Left lobe of liver (tissue), 2 donors: ENCODE results near the gene DNM3. TPM values are rescaled to one million over a fixed set of nuclear protein-coding genes. Genes with fewer than 3 reads are reported as not detected.
A peak's percentile ranks its signal among the peaks of the same experiment; 100 is the strongest.
"Not testable (repeated sequence)": the region's sequence is repeated elsewhere in the genome, so short reads cannot be mapped to it uniquely, and the experiment has no call there.

ENCODE experiments used
- ATAC-seq: fragments of 200-7000 bp; cut with Tn5 transposase; one replicate; pipeline ENCODE4 v1.9.1; 2020; ENCODE audit warnings: mild to moderate bottlenecking, moderate library complexity
- DNase-seq: peaks from one replicate; pipeline ENCODE4 v3.0.0-alpha.2; 2020; ENCODE audit warnings: low spot score
- total RNA-seq: library from RNA; stranded (reverse); gene quantifications from one replicate; pipeline ENCODE4 v1.2.1, GENCODE V29; 2021
- donor health status: DM: no; HTN: no; CAD: no; lungs with moderate emphysema.
- donor health status: DM: no; HTN: yes; CAD: no.

The DNM3 gene
- total RNA-seq, 1 donor from 2014 or later: 0.40 TPM

DNA sequence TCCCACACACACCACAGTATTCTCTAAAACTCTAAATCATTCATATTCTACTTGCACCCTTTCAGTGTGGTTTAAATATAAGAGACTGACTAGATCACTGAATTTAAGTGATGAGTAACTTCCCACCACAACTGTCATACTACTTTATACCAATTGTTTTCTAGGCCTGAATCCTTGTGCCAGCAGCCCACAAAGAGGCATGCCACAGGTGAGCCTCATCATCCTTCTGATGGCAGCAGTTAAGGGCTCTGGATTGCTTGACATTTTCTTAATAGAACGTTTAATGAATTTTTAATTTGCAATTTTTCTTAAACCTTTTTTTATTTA, 588.8 kb downstream of the DNM3 start:
- no peak for ATAC-seq

DNA sequence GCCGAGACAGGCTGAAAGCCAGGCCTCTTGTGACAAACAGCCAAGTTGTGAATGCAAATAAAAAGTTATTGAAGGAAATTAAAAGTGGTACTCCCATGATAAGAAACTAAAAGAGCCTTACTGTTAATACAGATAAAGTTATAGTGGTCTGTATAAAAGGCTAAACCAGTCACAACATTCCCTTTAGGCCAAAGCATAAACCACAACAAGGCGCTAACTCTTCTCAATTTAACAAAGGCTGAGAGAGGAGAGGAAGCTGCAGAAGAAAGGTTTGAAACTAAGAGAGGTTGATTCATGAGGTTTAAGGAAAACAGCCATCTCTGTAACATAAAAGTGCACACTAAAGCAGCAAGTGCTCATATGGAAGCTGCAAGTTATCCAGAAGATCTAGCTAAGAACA, 589.9 kb downstream of the DNM3 start:
- no peak for DNase-seq
- ATAC-seq: no peak

More for the DNA sequence above, 588.8 kb downstream of the DNM3 start:
- no peak for DNase-seq

DNA sequence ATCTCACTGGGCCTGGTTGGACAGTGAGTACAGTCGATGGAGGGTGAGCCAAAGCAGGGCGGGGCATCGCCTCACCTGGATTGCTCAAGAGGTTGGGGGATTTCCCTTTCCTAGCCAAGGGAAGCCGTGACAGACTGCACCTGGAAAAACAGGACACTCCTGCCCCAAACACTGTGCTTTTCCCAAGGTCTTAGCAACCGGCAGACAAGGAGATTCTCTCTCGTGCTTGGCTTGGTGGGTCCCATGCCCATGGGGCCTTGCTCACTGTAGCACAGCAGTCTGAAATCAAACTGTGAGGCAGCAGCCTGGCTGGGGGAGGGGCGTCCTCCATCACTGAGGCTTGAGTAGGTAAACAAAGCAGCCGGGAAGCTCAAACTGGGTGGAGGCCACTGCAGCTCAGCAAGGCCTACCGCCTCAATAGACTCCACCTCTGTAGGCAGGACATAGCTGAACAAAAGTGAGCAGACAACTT, 590.5 kb downstream of the DNM3 start:
- ATAC-seq: no peak
- no peak for DNase-seq

DNA sequence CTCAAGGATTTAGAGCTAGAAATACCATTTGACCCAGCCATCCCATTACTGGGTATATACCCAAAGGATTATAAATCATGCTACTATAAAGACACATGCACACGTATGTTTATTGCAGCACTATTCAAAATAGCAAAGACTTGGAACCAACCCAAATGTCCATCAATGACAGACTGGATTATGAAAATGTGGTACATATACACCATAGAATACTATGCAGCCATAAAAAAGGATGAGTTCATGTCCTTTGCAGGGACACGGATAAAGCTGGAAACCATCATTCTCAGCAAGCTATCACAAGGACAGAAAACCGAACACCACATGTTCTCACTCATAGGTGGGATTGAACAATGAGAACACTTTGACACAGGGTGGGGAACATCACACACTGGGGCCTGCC, 595.9 kb downstream of the DNM3 start:
- not testable (repeated sequence) for ATAC-seq, DNase-seq

DNA sequence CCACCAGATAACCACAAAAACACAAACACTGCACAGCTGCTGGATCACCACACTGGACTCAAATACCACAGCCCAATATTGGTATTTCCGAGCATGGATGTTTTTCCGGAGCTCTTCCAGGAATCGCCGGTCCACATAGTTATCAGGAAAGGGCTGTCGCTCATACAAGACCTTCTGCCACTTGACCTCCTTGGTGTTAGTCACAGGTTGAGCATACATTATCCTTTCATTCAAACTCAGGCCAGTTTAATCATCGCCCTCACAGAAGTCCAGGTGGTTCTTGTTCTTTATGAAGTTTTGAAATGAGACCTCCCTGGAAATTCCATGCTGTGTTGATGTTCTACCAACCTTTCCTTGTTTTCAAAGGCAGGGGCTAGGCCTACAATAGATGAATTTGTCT, 601.1 kb downstream of the DNM3 start:
- ATAC-seq: no peak

DNA sequence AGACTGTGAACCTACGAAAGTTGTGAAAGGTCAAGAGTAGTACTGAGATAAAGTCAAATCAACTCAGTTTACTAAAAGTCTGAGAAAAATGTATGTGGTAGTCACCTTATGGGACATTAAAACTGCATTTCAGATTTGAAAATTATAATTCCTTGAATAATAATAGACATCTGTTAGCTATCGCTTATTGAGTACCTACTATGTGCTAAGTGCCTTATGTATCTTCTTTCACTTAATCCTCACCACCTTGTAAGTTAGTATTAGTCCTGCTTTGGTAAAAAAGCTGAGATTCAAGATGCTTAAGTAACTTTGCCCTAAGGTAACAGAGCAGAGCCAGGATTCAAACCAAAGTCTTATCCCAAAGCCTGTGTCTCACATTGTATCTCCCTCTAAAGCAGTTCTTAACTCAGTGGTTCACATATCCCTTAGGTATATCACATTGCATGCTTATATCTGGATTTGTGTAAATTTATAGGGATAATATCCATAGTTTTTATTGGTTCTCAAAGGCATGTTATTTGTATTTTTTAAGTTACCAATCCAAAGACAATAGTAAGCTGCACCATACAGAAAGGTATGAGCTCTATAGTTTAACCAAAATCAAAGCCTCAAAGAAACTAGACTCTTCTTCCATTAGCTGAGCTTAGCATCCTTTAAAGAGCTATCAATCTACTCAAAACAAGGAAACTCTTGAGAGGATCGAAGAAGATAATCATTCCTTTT, 601.7 kb downstream of the DNM3 start:
- no peak for ATAC-seq
- no peak for DNase-seq

More for the DNA sequence above, 601.1 kb downstream of the DNM3 start:
- DNase-seq: no peak

DNA sequence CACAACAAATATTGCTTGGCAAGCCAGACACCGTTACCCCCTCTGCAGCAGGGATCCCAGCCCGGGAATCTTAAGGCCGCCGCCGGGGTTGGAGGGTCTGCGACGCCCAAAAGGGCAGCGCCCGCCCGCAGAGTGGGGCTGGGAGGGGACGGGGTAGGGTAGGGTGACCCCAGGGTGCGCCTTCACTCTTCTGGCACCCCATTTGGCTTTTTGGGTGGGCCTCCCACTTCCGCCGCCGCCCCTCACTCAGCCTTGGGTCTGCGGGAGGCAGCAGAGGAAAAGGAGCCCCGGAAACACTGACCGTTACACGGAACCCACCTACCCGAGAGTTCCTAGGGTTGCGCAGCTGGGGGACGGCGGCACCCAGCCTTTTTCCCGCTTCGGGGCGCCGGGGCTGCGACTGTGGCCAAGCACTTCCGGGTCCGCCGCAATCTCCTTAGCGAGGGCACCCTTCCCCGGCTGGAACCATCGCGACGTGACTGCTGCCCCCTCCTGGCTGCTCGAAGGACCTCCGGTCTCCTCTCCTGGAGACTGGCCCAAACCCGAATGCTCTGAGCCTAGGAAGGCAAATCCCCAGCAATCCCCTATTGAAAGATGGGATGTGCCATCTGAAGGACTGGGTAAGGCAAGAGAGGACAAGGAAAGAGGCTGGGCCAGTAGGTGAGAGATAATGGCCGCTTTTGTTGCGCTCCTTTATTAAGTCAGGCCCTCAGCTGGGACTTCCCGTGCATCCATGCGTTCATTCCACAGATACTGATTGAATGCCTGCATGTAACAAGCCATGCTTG, 602.6 kb downstream of the DNM3 start, which contains the start of gene PIGC:
Gene PIGC, minus strand, starts transcription at position 404 of the 788 bp plus-strand sequence. CDS start 1,447 bp downstream, outside the sequence.
- peak; percentile 100 for ATAC-seq
- DNase-seq: peak; percentile 89

DNA sequence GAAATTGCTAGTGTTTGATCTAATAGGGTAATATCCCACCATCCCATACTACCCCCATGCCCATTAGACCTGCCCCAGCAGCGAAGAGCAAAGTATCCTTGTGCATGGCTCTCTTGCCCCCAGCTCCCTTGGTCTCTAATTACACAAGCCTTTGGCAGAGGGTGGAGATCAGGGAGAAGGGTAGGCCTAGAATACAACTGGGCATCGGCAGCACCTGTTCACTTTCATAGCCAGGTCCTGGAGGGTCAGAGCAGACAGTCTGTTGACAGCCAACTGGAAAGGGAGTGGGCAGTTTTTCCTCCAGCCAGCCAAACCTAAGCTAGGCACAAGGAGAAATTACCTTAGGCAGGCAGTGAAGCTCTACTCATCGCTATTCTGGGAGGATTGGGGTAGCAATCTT, 605.2 kb downstream of the DNM3 start:
- ATAC-seq (no peak), DNase-seq (no peak)

DNA sequence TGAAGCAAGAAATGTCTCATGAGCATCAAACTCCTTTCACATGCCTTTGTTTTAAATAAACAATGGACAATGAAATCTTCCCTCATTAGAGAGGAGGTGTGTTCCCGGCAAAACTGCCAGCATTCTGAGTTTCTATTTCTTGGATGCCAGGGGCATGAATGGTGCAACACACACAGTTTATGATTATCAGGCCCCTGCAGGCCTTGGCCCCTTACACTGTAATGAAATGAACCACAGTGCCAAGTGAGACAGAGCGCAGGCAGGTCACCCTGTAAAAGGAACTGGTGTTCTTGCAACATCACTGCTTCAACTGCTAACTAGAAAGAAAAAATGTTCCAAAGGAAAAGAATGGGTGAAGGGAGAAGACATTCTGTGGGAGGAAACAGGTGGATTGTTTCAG, 606.3 kb downstream of the DNM3 start:
- no peak for DNase-seq
- ATAC-seq: no peak

DNA sequence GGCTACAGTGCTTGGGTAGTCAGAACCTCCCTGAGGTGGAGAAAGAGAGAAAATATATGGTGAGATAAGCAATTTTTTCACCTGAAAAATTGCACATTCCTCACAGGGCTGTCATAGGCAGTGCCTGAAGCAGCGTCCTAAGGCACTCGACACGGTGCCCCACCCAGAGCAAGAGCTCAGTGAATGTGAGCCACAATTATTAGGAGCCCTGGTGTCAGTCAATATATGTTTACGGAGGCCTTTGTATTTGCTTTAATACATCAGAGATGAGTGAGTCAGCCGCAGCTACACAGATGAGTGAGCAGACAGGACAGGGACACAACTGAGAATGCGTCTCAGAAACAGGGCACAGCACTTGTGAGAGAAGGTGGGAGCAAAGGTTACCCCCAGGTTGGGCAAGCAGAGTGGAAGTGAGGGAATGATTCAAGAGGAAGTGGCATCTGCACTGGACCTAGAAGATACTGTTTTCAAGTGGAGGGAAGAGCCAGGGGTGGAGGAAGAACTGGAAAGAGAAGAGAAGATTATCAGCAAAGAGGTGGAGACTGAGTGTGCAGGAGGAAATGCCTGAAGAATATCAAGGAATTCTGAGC, 607.8 kb downstream of the DNM3 start:
- DNase-seq (no peak), ATAC-seq (no peak)

DNA sequence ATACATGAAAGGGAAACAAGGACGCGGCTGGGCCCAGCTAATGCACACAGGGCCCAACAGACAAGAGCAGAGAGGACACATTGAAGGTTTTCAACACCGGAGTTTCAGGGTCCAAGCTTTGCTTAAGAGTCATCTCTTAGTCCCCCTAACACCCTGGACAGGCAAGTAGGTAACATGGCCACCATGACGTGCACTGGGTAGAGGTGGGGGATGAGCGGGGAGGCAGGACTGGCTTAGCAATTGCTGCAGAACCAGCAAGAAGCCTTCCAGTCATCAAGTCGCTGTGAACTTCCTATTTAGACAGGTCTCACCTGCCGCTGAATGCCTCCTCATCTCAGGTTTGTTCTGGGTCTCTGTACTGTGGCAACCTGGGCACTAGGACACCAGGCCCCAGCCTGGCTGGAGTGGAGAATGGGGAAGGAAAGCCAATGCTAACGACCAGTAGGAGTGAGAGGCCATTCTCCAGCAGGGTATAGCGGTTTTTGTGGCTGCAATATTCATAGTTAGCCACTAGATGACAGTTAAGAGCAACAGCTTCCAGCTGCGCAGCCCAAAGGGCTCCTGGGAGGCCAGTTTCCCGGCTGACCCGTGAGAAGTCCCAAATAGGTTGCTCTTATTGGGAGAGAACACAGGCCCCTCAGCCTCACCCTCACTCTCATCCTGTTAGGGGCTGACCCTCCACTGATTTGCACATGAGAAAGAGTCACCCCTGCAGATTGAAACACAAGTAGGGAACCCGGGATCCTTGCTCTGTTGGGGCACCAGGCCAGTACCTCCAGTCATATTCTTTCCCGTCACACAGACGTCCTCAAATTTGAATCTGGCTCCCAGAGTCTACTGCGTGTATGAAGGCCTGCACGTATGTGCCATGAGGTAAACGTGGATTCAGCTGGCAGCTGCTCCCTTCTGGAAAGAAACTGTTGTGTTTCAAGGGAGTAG, 608.6 kb downstream of the DNM3 start:
- peak; percentile 91 for ATAC-seq
- DNase-seq: peak; percentile 67

DNA sequence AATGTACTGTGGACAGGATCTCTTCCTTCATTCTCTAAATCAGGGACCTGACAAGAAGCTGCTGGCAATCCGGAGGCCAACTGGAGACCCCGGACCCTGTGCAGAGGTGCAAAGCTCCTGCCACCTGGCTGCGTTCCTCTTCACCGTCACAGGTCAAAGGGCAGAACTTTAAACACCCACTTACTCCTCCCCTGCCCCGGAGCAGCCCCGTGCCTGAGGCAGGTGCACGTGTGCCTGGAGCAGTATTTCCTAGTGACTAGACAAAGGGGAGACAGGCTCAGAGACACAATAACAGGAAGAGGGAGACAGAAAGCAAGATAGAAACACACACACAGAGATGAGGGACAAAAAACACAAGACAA, 609.2 kb downstream of the DNM3 start:
- DNase-seq (peak; percentile 78), ATAC-seq (peak; percentile 82)

DNA sequence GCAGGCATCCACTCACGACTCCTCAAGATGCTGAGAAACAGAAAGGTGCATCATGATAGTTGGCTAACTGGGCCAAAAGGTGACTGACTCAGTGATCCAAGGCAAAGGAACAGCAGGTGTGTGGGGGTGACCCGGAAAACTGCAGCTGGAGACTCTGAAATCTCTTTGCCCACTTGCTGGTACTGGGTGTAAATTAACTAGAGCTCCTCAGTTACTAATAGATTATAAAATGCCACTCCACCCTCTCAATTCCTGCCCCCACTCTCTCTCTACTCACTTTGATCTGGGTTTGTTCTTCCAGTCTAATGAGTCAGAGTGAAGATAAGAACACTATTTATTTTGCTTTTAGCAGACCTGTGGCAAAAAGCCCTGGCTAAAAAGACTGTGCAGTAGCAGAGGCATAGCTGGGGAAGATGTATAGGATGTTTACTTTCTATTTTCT, 609.7 kb downstream of the DNM3 start:
- DNase-seq: no peak
- peak; percentile 42 for ATAC-seq

DNA sequence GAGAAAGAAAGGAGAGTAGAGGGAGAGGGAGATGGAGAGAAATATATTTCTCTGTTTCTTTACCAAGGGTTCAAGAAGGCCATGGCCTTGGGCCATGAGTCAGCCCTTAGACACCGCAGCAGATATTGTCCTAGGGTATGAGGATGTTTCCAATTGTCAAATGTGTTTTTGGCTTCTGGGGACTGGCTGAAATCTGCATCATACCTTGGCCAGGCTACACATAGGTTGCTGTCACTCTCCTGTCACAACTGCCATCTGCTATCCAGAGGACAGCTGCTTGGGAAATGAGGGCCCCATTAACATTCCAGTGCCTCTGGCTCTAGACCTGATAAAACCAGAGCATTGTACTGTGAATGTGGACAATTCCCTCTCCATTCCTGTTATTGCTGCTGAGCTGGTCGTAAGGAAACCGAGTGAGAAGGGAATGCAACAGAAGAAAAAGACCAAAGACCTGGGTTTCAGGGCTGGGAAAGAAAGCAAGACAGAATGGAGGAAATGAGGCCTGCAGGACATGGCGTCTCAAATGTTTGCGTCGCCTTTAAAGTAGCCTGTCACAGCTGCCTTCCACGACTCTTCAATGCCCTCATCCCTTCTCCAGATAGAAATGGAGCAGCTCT, 611.3 kb downstream of the DNM3 start:
- ATAC-seq (no peak), DNase-seq (no peak)

DNA sequence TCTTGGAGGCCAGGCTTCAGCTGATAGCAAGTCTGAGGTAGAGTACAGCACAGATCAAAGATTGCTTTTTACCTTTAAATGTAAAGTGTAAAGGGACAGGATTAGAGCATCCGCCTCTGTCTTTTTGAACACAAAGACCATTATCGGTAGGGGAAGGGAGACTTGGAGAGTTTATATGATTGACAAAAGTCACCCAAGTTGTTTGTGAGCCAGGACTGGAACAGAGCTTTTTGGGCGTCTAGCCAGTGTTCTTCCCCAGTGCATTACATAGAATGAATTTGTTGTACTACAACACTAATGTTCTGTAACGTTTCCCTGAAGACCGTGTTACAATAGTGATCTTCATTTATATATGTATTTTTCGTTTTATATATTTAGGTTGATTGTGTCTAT, 611.9 kb downstream of the DNM3 start:
- DNase-seq (no peak), ATAC-seq (no peak)

DNA sequence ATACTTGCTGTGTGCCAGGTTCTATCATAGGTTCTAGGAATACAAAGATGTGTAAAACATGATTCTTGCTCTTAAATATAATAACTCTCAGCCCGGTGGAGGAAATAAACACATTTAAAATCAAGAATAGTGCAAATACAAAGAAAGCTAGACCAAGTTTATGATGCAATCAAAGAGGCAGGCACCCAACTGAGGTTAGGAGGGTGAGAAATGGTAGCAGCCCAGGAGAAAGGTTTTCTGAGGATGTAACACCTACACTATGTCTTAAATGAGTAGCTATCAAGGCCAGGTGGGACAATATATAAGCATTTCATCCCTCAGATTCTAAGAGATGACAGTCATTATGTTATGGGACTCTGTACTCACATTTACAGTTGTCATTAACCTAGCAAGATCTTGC, 612.3 kb downstream of the DNM3 start:
- DNase-seq: no peak
- no peak for ATAC-seq

DNA sequence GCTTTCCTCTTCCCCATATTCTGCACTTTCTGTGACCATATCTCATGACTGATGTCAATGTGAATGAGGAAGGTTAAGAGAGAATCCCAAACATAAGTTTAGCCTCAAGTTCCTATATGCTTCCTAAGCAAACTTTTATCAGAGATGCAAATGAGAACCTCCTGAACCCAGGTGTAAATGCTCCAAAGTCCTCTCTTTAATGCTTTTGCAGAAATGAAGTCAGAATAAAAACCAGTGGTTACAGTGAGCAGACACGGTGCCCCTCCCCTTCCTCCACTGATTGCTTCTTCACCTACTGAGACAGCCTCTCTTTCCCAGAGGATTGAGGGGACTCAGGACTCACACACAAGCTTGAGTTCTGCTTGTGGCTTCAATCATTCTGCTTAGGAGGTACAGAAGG, 614.2 kb downstream of the DNM3 start:
- no peak for DNase-seq
- no peak for ATAC-seq

DNA sequence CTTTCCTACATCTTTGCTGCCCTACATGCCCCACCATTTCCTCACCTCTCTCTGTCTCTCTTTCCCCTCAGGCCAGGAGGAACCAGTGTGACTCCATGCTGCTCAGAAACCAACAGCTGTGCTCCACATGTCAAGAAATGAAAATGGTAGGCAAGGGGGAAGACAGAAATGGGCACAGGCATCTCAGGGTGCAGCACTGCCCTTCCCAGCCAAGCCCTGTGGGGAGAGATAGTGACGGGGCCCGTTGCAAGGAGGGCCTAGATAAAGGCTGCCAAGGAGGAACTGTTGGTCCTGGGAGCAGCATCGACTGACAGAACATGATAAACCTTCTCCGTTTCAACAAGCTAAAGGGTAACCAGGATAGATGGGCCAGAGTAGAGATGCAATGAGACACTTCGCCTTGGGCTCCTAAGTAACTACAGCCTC, 615.1 kb downstream of the DNM3 start:
- no peak for ATAC-seq

DNA sequence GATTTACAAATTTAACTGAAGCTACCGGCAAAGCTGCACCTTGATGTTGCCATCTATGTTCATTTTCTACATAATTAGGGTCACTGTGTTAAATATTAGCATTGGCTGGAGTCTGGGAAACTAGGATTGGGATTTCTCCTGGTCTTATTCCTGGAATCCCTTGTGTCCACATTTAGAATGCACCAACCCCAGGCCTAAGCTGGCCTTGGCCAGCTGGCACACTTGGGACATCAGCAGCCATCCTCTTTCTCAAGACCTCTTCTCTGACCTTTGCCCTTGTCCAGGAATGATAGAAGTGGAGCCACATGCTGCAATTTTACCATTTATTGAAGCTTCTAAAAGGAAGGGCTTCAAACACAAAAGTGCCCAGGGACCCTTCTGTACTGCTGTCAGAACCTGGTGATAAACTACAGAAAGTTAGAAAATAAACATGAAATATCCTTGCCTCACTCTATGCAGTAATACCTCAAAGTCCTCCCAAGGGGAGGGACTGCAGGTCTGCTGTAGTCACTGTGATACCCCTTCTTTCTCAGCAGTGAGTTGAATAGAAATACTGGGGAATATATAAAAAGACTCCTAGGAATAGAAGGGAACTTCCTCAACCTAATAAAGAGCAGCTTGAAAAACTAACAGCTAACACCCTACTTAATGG, 616.3 kb downstream of the DNM3 start:
- ATAC-seq (peak; percentile 35), DNase-seq (no peak)

More for the DNA sequence above, 615.1 kb downstream of the DNM3 start:
- no peak for DNase-seq

DNA sequence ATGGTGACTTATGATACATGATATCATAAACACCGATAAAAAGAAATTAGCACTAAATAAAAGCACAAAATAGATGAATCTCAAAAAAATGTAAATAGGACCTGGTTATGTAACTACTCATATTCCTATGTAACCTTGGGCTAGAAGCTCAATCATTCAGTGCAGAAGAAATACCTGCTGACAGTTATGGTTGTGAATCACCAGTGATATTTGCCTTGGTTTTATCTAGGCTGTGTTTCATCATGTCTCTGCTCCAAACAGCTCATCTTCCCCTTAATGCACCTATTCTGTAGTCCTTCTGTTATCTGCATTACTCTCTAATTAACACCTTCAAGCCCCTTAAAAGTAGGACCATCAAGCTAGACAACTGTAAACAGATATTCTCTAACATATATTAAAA, 618.9 kb downstream of the DNM3 start:
- no peak for ATAC-seq
- DNase-seq: no peak
